Tibial nerve (tissue), 4 donors: ENCODE measurements around the gene DLGAP1.

Experiments used
- CTCF ChIP-seq, 5 experiments: fragments of 200-600 bp in 3 of 5; fragments of 450-650 bp in 2 of 5; sonication (generic) in 3 of 5; IDR thresholded peaks; one replicate each; pipeline ENCODE4 v1.5.1; 2016 to 2019; ENCODE audit warnings: antibody characterized with exemption in 5 of 5, mild to moderate bottlenecking in 3 of 5, moderate library complexity in 2 of 5
- EP300 ChIP-seq, 2 donors: sonication (generic); formaldehyde crosslinking; IDR thresholded peaks; one replicate each; pipeline ENCODE4 v1.6.1; 2017; ENCODE audit warnings: antibody characterized with exemption in 2 of 2, mild to moderate bottlenecking in 1 of 2
- POLR2A ChIP-seq, 2 donors: fragments of 450-650 bp; IDR thresholded peaks; one replicate each; pipeline ENCODE4 v1.6.1; 2017; ENCODE audit warnings: antibody characterized with exemption in 2 of 2, mild to moderate bottlenecking in 2 of 2, moderate library complexity in 2 of 2

- TF ChIP-seq EP300 (IDR thresholded peaks at IDR 0.05) = no peak
- no peak for TF ChIP-seq POLR2A (IDR thresholded peaks at IDR 0.05)
- TF ChIP-seq CTCF (IDR thresholded peaks at IDR 0.05) = no peak
These were observed 312.2 kb downstream of the DLGAP1 start for GRCh38 chr18:4142876-4143275.
